Left renal pelvis (tissue), 4 donors: ENCODE data around the gene USP10. TPM values are rescaled to one million over a fixed set of nuclear protein-coding genes. Genes with fewer than 3 reads are reported as not detected.
"Not testable (repeated sequence)": the region's sequence is repeated elsewhere in the genome, so short reads cannot be mapped to it uniquely, and the experiment has no call there.

ENCODE experiments used
- DNase-seq, 4 donors: peaks; one replicate each; pipeline ENCODE4 v3.0.0-alpha.2; 2013; ENCODE audit warnings: low read depth in 4 of 4, low spot score in 3 of 4
- polyA plus RNA-seq, 4 donors: library from polyadenylated mRNA; unstranded; fragments of 120-200 nt; gene quantifications; one replicate each; pipeline ENCODE4 v1.2.1, GENCODE V29; 2013; ENCODE audit not compliant: insufficient read length in 4 of 4

Gene USP10
- polyA plus RNA-seq, 4 donors, result 82.5 to 140 (median 122) TPM

DNA sequence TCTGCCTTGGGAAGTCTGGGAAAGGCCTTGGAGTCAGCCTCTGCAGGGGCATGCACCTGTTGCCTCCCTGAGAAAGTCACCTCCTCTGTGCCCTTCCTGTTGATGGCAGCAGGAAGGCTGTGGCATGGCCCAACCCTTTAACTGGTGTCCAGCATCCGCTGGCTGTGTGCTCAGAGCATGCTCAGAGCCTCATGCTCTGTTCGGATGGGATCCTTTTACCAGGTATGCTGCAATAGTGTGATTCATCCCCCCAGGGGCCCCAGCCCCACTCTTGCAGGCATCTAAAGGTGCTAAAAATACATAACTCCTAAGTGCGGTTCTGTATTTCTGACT is 26.6 kb upstream of the USP10 start:
- DNase-seq, result no peak

DNA sequence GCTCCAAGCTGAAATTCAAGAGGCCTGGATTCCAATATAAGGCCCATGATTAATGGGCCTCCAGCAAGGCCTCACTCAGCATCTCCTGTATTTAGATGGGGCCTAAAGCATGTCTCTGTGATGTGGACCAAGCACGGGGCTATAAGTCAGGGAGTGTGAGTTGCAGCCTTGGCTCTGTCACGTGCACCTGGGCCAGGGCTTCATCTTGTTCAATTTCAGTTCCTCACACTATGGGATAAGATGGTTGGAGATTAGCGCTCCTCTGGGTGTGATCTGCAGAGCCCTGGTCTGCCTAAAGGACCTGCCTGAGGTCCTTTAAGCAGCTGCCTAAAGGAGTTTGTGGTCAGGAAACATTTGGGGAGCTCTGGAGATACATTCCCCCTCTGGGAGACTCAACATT is 26.2 kb upstream of the USP10 start:
- DNase-seq, result no peak

DNA sequence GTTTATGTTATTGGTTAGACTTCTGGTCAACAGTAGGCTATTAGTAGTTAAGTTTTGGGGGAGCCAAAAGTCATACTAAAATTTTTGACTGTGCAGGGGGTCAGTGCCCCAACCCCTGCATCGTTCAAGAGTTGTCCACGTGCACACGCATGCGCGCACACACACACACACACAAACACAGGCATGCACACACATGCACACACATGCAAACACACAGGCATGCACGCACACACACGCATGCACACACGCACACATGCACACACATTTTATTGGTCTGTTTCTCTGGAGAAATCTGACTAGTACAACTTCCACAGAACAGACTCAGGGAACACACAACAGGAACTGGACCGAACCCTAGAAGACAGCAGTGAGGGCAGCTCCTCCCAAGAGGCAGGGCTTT is 24.4 kb upstream of the USP10 start:
- no peak for DNase-seq

DNA sequence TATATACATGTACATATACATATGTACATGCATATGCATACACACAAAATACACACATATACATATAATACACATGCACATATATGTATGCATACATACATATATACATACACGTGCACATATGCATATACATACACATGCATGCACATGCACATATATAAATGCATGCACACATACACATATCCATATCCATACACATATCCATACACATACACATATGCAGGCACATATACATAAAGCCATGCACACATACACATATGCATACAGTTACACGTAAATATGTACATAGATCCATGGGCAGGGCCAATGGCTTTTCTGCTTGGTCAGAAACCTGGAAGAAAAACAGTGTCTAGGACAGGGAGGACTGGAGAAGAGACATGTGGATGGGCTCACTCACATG is 23.9 kb upstream of the USP10 start:
- no peak for DNase-seq

DNA sequence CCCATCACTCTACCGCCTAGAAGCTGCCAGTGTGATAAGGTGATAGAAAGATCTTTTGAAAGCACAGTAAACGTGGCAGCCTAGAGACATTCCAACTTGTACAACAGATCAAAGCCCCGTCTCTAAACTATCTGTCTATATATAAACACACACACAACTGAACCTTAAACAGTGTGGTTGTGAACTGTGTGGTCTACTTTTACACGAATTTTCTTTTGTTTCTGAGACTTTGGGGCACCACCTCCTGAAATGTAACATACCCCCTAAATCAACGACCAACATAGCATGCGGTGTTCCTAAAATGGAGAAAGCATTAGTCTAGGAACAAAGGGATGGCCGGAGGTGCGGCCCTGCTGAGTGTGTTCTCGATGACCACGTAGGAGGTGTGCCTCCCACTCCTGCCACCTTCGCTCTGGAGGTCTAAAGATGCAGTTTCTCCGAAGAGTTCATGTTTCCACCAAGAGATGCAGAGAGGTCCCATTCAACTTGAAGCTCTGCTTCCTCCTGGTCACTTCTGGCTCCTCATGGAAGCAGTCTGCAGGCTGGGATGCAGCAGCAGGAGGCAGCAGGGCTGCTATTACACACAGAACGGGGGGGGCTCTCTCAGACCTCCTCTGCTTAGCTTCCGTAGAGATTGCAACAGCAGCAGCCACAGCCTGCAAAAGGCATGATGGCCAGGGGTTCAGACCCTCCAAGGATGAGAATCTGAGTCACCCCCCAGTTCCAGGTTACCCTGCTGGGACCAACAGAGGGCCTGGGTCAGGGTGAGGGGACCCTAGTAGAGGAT is 22.6 kb upstream of the USP10 start:
- no peak for DNase-seq

DNA sequence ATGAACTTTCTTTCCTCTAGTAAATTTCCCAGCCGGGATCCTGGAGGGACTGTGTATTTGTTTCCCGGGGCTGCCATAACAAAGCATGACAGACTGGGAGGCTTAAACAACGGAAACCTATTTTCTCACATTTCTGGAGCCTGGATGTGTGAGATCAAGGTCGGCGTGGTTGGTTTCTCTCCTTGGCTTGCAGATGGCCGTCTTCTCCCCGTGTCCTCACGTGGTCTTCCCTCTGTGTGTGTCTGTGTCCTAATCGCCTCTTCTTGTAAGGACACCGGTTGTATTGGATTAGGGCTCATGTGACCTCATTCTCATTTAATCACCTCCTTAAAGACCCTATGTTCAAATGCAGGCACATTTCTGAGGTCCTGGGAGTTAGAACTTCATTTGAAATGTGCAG is 22.0 kb upstream of the USP10 start:
- no peak for DNase-seq

DNA sequence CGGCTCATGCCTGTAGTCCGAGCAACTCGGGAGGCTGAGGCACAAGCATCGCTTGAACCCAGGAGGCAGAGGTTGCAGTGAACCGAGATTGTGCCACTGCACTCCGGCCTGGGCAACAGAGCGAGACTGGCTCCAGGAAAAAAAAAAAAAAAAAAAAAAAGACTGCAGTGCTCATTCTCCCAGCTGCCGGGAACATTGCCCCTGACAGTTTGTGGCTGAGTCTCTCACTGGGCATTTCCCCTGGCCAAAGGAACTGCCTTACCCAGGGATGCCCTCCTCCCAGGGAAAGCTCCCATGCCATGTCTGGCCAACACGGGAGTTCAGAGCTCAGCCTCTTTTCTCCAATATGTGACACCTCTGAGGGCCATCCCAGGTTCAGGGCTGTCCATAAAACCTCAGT is 21.3 kb upstream of the USP10 start:
- no peak for DNase-seq

DNA sequence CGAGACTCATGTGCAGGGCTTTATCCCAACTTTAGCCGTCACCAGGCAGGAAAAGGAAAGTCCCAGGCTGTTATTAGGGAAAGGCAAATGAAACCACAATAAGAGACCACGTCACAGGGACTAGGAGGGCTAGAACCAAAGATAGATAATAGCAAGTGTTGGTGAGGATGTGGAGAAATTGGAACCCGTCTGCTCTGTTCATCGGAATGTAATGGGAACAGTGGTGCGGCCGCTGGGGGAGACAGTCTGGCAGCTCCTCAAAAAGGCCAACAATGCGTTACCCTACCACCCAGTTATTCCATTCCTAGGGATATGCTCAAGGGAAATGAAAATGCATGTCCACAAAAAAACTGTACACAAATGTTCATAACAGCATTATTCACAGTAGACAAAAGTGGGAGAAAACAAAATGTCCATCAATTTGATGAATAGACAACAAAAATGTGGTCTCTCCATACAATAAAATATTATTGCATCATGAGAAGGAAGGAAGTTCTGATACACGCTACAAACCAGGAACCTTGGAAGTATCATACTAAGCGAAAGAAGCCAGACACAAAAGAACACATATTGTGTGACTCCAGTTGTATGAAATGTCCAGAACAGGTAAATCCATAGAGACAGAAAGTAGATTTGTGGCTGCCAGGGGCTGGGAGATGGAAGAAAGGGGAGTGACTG is 19.5 kb upstream of the USP10 start:
- no peak for DNase-seq

DNA sequence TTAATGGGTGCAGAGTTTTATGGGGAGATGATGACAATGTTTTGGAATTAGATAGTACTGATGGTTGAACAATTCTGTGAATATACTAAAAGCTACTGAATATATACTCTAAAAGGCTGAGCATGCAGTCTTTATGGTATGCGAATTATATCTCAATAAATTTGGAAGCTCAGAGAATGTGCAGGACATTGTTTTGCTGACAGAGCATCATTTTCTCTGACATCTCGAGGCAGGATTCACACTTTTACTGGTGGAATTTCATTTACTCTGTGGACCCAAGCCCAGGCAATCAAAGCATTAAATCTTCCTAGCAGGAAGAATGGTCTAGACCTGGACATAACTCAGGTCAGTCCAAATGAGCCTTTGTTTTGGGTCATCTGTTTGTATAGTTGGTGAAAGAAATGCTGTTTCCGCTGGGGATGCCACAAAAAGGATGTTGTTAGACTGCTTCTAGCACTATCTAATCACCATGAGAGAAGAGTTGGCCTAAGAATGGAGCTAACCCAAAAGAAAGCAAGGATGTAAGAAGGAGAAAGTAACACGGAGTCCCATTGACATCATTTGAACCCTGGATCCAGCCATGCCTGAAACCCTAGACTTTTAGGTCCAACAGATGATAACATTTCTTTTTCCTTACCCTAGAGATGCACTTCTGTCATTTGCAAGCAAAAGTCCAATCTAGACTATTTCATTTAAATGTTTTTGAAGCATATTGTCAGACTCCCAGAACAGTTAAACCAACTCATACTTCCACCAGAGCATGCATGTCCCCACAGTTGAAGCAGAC is 18.8 kb upstream of the USP10 start:
- no peak for DNase-seq

DNA sequence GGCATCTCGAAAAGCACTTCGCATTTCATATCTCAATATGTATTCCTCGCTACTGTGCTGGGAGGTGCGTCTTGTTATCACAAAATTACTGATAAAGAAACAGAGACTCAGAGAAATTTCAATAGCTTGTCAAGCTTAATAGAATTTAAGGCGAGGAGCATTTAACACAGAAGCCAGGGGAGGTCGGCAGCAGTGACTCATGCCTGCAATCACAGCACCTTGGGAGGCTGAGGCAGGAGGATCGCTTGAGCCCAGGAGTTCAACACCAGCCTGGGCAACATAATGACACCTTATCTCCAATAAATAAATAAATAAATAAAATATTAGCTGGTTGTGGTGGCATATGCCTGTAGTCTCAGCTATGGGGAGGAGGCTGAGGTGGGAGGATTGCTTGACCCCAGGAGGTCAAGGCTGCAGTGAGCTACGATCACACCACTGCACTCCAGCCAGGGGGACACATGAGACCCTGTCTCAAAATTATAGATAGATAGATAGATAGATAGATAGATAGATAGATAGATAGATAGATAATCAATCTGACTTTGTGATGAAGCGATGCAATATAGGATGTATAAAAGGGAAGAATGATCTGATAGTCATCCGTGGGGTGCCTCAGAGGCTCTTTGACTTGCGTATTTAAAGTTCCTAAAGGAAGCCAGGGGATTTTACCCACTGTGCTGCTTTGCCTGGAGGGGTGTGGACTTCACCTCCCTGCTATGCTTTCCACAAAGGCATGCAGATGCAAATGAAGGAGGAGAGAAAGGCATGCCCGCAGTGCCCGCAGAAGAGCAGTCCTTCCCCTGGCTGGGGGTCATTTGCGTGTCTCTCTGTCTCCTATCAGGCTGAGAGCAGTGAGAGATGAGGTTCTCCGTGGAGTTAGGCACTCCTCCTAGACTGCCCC is 15.9 kb upstream of the USP10 start:
- no peak for DNase-seq

DNA sequence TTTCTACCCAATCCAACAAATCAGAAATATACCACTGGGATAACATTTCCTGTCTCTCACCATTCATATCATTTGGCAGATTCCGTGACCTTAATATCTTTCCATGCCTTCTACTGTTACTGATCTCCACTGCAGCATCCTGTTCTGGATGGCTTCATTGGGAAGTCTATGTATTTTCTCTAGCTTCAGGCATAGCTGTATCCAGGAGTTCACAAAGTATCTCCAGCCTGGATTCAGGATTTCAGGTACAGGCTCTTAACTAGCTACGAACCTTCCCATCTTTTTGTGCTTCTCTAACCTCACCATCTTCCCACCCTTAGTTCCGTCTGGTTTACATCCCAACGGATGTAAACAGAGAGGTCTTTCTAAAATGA is 15.2 kb upstream of the USP10 start:
- DNase-seq, result no peak

DNA sequence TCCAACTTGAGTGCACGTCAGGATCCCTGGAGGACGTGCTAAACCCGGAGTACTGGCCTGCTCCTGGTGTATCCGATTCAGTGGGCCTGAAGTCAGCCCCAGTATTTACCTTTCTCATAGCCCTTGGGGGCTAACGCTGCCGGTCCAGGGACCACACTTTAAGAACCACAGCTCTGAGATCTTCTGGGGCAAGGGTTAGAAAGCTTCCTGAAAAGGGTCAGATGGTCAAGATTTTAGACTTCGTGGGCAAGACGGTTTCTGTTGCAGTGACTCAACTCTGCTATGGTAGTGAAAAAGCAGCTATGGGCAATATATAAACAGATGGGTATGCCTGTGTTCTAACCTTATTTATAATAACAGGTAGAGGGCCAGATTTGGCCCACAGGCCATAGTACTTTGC is 14.6 kb upstream of the USP10 start:
- no peak for DNase-seq

DNA sequence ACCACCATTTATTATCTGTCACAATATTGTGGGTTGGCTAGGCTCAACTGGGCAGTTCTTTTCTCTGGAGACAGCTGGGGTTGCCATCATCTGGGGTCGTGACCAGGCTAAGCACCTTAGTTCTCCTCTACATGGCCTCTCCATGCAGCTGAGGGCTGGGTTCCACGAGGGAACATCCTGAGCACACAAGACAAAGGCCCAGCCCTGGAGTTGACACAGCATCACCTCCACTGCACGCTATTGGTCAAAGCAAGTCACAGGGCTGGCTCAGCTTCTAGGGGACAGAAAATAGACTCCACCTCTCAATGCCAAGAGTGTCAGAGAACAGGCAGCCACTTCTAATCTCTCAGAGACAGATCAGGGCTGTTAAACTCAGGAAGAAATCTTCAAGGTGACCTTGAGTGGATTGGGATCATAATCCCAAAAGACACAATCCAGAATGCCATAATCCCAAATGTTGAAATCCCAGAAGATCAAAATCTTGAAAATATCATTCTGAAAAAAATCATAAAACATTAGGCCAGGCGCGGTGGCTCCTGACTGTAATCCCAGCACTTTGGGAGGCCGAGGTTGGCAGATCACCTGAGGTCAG is 13.0 kb upstream of the USP10 start:
- no peak for DNase-seq

DNA sequence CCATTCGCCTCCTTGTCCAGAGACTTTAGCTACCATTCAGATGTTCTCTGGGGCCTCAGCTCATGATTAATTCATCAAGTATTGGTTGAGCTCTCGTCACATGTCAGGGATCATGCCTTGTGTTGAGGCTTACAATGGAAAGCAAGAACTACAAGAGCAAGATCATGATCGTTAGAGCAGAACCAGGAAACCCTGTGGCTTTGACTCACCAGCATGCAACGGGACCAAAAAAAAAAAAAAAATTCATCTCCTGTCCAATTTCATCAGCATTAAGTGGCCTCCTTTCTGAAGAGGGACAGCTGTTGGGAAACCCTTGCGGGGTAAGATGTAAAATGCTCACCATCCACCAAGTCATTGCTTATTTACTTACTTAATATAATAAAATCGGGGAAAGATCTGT is 12.1 kb upstream of the USP10 start:
- no peak for DNase-seq

DNA sequence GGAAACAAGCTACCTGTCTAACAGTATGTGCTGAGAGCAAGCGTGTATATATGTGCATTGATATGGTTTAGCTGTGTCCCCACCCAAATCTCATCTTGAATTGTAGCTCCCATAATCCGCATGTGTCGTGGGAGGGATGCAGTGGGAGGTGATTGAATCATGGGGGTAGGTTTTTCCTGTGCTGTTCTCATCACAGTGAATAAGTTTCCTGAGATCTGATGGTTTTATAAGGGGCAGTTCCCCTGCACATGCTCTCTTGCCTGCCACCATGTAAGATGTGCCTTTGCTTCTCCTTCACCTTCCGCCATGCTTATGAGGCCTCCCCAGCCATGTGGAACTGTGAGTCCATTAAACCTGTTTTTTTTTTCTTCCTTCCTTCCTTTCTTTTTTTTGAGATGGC is 11.6 kb upstream of the USP10 start:
- DNase-seq, result not testable (repeated sequence)

DNA sequence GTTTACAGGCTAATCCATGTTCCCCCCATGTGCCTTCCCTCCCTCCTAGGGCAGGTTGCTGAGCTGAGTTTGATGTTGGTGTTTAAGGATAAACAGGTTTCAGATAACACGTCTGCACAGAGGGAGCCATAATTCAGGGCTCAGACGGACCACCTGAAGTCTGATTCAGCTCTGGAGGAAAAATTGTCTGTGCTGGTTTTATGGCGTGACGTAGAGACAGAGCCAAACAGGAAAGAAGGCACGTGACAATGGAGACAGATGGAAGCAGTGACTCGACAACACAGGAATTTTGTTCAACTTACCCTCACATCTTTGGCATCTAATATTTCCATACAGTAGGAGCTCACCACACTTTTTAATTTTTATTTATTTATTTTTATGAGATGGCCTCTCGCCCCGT is 10.7 kb upstream of the USP10 start:
- no peak for DNase-seq

DNA sequence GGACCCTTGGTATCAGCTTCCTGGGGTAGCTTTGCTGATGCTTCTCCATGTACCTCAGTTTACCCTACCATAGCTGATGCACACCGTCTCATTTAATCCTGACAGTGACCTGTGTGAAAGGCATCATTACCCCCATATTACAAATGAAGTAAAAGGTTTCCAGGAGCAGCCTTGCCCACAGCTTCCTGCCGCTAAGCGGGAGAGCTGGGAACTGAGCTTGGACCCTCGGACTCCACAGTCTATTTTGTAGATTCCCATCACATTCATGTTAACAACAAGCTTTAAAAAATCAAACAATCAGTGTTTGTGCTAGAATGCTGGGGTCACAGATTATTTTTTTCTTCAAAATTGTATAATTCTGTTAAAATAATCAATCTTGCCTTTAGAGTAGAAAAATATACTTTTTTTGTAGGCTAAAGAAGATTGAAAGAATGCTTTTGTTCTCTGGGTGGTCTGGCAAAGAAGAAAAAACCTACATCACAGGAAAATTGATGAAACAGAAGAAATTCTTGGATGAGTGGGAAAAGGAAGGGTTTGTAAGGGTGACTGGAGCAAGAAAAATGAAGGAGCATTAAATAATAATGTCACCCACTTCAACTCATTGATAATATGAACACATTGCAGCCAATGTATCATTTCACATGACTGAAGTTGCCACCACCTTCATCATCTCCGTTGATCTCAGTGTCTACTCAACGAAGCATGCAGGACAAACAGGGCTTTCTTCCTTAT is 9.5 kb upstream of the USP10 start:
- DNase-seq, result no peak

DNA sequence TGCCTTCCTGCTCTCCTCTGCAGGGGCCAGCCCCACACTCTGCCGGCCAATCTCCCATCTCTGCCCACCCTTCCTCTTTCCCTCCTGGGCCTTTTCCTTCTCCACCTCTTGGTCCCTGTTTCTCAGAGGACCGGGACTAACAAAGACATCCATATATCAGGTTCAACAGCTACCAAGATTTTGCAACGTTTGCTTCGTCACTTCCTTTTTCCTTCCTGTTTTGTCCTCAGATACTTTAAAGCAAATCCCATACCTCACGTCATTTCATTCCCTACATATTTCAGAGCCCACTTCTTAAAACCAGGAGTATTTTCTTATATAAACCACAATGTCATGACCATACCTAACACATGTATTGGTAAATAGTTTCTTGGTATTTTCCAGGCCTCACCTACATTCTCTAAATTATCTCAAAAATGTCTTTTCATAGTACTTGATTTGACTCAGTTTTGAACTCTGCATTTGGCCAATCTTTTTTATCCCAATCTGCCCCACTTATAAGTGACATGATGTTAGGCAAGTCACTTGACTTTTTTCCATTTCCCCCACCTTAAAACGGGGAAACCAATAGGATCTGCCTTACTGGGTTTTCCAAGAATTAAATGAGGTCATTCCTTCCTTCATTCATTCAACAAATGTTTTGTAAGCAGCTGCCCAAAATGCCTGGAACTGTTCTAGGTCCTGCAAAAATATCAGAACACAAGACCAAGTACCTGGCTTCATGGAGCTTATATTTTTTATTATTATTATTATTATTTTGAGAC is 7.2 kb upstream of the USP10 start:
- no peak for DNase-seq

DNA sequence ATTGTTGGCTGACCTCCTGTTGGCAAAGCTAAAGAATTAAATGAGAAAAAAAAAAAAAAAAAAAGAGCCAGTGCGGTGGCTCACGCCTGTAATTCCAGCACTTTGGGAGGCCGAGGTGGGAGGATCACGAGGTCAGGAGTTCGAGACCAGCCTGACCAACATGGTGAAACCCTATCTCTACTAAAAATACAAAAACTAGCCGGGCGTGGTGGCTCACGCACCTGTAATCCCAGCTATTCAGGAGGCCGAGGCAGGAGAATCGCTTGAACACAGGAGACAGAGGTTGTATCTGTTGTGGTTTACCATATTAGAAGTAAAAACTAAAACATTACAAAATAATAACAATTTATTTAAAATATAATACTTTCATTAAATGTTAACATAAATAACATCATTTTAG is 5.9 kb upstream of the USP10 start:
- DNase-seq, result not testable (repeated sequence)
